Lower lobe of right lung (tissue), 2 donors: Measurements from ENCODE around the gene ATP1B2. TPM values are rescaled to one million over a fixed set of nuclear protein-coding genes. Genes with fewer than 3 reads are reported as not detected.
A peak's percentile ranks its signal among the peaks of the same experiment; 100 is the strongest.
"Not testable (repeated sequence)": the region's sequence is repeated elsewhere in the genome, so short reads cannot be mapped to it uniquely, and the experiment has no call there.

ENCODE experiments used
- ATAC-seq, 2 donors: fragments of 200-7000 bp; cut with Tn5 transposase; one replicate each; pipeline ENCODE4 v1.9.1; 2020 to 2022; ENCODE audit warnings: mild to moderate bottlenecking in 2 of 2, moderate library complexity in 2 of 2
- DNase-seq: peaks from one replicate; pipeline ENCODE4 v3.0.0-alpha.2; 2020
- H3K27ac ChIP-seq: fragments of 200-600 bp; one replicate; pipeline ENCODE4 v1.8.0; 2022
- H3K27me3 ChIP-seq: fragments of 200-600 bp; one replicate; pipeline ENCODE4 v1.8.0; 2022; ENCODE audit warnings: low read depth
- H3K36me3 ChIP-seq: fragments of 200-600 bp; one replicate; pipeline ENCODE4 v1.8.0; 2022; ENCODE audit warnings: mild to moderate bottlenecking
- H3K4me1 ChIP-seq: fragments of 200-600 bp; one replicate; pipeline ENCODE4 v1.8.0; 2022
- H3K4me3 ChIP-seq: fragments of 200-600 bp; one replicate; pipeline ENCODE4 v1.8.0; 2022; ENCODE audit warnings: mild to moderate bottlenecking
- H3K9me3 ChIP-seq: fragments of 200-600 bp; one replicate; pipeline ENCODE4 v1.8.0; 2022
- intact Hi-C: fragments of 100-400 bp; cut with DNase I; formaldehyde crosslinking; loops from one replicate; pipeline ENCODE4 v1.11.0; 2022
- total RNA-seq: library from RNA; stranded (reverse); fragmentation: NEBNext Ultra II Directional; extraction: Animal tissue kit (Norgen Biotek cat#: 25700); gene quantifications from one replicate; pipeline ENCODE4 v1.2.1, GENCODE V29; 2021
- TF ChIP-seq, protein P1 (sequence below): fragments of 200-600 bp; IDR thresholded peaks from one replicate; pipeline ENCODE4 v1.8.0; 2022; ENCODE audit warnings: antibody characterized with exemption, mild to moderate bottlenecking
- donor health status: DM: no; HTN: yes; CAD: no; lungs with severe emphysema.

The ATP1B2 gene
- total RNA-seq, 1 donor from 2014 or later = 3.1 TPM

GRCh38 chr17:7623661-7624060, 27.1 kb upstream of the ATP1B2 start:
- no peak overlapping the region for H3K27ac ChIP-seq
- intact Hi-C loops = no loop called here
- TF ChIP-seq, protein P1, sequence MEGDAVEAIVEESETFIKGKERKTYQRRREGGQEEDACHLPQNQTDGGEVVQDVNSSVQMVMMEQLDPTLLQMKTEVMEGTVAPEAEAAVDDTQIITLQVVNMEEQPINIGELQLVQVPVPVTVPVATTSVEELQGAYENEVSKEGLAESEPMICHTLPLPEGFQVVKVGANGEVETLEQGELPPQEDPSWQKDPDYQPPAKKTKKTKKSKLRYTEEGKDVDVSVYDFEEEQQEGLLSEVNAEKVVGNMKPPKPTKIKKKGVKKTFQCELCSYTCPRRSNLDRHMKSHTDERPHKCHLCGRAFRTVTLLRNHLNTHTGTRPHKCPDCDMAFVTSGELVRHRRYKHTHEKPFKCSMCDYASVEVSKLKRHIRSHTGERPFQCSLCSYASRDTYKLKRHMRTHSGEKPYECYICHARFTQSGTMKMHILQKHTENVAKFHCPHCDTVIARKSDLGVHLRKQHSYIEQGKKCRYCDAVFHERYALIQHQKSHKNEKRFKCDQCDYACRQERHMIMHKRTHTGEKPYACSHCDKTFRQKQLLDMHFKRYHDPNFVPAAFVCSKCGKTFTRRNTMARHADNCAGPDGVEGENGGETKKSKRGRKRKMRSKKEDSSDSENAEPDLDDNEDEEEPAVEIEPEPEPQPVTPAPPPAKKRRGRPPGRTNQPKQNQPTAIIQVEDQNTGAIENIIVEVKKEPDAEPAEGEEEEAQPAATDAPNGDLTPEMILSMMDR = no peak

DNA sequence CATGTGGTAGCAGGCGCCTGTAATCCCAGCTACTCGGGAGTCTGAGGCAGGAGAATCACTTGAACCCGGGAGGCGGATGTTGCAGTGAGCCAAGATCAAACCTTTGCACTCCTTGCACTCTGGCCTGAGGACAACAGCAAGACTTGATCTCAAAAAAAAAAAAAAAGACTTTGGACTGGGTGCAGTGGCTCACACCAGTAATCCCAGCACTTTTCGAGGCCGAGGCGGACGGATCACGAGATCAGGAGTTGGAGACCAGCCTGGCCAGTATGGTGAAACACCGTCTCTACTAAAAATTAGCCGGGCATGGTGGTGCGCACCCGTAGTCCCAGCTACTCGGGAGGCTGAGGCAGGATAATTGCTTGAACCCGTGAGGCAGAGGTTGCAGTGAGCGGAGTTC, 25.0 kb upstream of the ATP1B2 start:
- H3K27ac ChIP-seq, H3K4me3 ChIP-seq, ATAC-seq, H3K27me3 ChIP-seq, DNase-seq, intact Hi-C loops, H3K9me3 ChIP-seq: not testable (repeated sequence)
- Histone ChIP-seq H3K36me3 (peaks cover 12% of the 10 kb centered on the region), H3K4me1 (peaks cover 17% of the 10 kb centered on the region)

More at GRCh38 chr17:7623661-7624060, 27.1 kb upstream of the ATP1B2 start:
- DNase-seq (no peak), ATAC-seq (no peak)
- Histone ChIP-seq H3K4me3 (no peak overlapping the region), H3K4me1 (peaks cover 17% of the 10 kb centered on the region), H3K36me3 (peaks cover 12% of the 10 kb centered on the region), H3K27me3 (no peaks in the 10 kb centered on the region), H3K9me3 (no peaks in the 10 kb centered on the region)

DNA sequence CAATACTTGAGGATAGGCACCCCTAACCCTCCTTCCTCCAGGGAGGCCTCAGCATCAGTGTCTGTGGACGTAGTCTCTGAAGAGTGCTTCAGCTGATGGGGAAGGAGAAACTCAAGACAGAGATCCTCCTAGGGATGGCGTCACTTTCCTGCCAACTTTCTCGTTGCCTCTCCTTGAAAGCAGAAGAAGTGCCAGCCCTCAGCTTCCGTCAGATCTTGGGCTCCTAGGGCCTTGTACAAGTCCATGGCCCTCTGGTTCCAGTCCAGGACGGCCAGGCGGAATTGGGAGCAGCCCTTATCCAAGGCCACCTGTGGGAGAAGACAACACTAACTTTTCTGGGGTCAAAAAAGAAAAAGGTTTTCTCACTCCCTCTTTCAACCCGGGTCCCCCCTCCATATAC, 24.4 kb upstream of the ATP1B2 start:
- DNase-seq = peak; percentile 66
- H3K4me1 ChIP-seq = peaks cover 17% of the 10 kb centered on the region
- peak overlapping the region; percentile 78 for H3K4me3 ChIP-seq
- TF ChIP-seq, protein P1 = no peak
- peaks cover 12% of the 10 kb centered on the region for H3K36me3 ChIP-seq
- peak overlapping the region; percentile 93 for H3K27ac ChIP-seq
- no peaks in the 10 kb centered on the region for H3K27me3 ChIP-seq
- H3K9me3 ChIP-seq = no peaks in the 10 kb centered on the region
- peak; percentile 6 to 18 for ATAC-seq
- intact Hi-C loops = no loop called here

- DNase-seq (no peak), ATAC-seq (no peak)
- intact Hi-C loops = no loop called here
- Histone ChIP-seq H3K27me3 (no peaks in the 10 kb centered on the region), H3K9me3 (no peaks in the 10 kb centered on the region), H3K27ac (peak overlapping the region; percentile 93), H3K36me3 (peaks cover 12% of the 10 kb centered on the region), H3K4me3 (peak overlapping the region; percentile 78), H3K4me1 (peaks cover 17% of the 10 kb centered on the region)
- TF ChIP-seq, protein P1 = no peak
Measured at GRCh38 chr17:7626956-7627249, 23.8 kb upstream of the ATP1B2 start.

DNA sequence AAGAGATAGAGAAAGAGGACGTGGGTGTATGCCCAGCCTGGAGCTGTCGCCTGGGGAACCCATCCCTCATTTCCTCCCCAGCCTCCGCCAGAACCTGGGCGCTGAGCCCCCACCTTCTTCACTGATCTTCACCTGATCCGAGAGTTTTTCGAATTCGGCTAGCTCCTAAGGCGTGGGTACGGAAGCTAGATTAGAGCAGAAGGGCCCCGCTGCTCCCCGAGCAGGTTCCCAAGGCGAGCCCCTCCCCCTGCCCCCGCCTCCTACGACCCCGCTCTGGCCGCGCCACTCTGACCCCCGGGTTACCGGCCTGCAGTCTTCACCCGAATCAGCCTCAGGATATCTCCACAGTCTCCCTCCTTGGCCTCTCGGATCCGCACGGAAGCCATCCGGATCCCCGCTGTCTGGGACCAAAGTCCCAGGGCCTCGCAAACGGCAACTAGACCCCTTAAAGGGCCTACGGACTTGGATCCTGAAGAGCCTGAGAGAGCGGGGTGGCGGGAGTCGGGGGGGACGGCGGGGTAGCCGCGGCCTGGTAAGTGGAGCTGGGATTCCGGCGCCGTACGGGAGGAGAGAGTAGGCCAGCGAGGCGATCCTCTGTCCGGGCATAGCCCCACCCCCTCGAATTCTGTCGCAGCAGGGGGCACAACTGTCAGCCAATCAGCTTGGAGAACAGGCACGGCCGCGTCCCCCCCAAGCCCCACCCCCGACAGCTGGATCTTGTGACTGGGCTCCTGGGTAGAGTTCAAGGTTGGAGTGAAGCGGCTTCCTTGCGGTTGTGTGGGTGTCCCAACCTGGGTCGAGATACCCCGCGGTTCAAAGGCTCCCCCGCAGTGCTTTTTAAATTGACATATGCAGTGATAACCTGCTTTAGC, 23.2 kb upstream of the ATP1B2 start, which contains the start of gene SAT2:
SAT2 (minus strand) TSS at position 572 of the 872 bp plus-strand sequence; CDS start at position 386, 186 bp downstream.
- TF ChIP-seq, protein P1 = no peak
- peaks cover 12% of the 10 kb centered on the region for H3K36me3 ChIP-seq
- no peaks in the 10 kb centered on the region for H3K9me3 ChIP-seq
- ATAC-seq = peak; percentile 98 to 99
- H3K4me1 ChIP-seq = peaks cover 17% of the 10 kb centered on the region
- H3K27me3 ChIP-seq = no peaks in the 10 kb centered on the region
- peak; percentile 95 for DNase-seq
- peak within 1 kb of the TSS; percentile 93 for H3K27ac ChIP-seq
- peak within 1 kb of the TSS; percentile 78 for H3K4me3 ChIP-seq
- intact Hi-C loops = no loop called here

DNA sequence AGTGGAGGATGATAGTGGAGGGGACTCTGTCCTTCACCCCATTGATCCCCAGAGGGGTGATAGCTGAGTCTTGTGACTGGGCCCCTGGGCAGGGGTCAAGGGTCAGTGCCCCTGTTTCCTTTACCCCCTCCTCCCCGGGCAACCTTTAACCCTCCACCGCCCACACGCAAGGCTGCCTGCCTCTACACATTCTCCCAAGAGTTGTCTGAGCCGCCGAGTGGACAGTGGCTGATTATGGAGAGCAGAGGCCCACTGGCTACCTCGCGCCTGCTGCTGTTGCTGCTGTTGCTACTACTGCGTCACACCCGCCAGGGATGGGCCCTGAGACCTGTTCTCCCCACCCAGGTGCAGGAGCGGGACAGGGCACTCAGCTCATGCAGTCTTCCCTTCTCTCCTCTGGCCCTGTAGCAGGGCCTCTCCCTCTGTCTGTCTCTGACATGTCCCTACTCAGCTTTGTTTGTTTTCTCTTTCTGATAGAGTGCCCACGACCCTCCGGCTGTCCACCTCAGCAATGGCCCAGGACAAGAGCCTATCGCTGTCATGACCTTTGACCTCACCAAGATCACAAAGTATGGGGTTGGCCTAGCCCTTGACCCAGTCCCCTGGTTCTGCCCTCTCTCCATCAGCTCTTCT, 20.7 kb upstream of the ATP1B2 start, which contains the start of gene SHBG:
SHBG (plus strand) TSS at position 197 of the 633 bp plus-strand sequence; CDS start at position 235, 38 bp downstream.
- Histone ChIP-seq H3K4me1 (peaks cover 17% of the 10 kb centered on the region), H3K27ac (no peak within 1 kb of the TSS), H3K9me3 (no peaks in the 10 kb centered on the region), H3K36me3 (peaks cover 12% of the 10 kb centered on the region), H3K27me3 (no peaks in the 10 kb centered on the region), H3K4me3 (no peak within 1 kb of the TSS)
- intact Hi-C loops = no loop called here
- TF ChIP-seq, protein P1 = no peak
- ATAC-seq (no peak), DNase-seq (no peak)
